Hepatocyte (in vitro differentiated cells): ENCODE data around the gene HK2.

Source experiments
- CTCF ChIP-seq: fragments of 200-600 bp; sonication (generic); IDR thresholded peaks from 2 replicates; pipeline ENCODE4 v1.5.1; 2016; ENCODE audit warnings: antibody characterized with exemption, mild to moderate bottlenecking; ENCODE audit not compliant: poor library complexity
- EZH2 ChIP-seq: fragments of 200-600 bp; sonication (generic); IDR thresholded peaks from 2 replicates; pipeline ENCODE4 v1.6.1; 2016; ENCODE audit warnings: antibody characterized with exemption, mild to moderate bottlenecking, borderline replicate concordance
- EZH2phosphoT487 ChIP-seq: fragments of 200-600 bp; sonication (generic); IDR thresholded peaks from one replicate; pipeline ENCODE4 v1.6.1; 2018; ENCODE audit warnings: antibody characterized with exemption, mild to moderate bottlenecking, low read depth, moderate library complexity; ENCODE audit not compliant: unreplicated experiment, severe bottlenecking

GRCh38 chr2:74896232-74896631, 62.3 kb downstream of the HK2 start:
- no peak for TF ChIP-seq EZH2
- no peak for TF ChIP-seq CTCF
- no peak for TF ChIP-seq EZH2phosphoT487
